Measurements from ENCODE around the gene WNT7B. TPM values are rescaled to one million over a fixed set of nuclear protein-coding genes. Genes with fewer than 3 reads are reported as not detected.
A peak's percentile ranks its signal among the peaks of the same experiment; 100 is the strongest.

WNT7B gene
- total RNA-seq, 2 donors from 2014 or later = not detected

- ATAC-seq = no peak
- Mint-ChIP-seq H3K4me1 (ENCODE audit: low read depth in 2 of 2) (no peaks in the 10 kb centered on the region), H3K36me3 (no peaks in the 10 kb centered on the region), H3K27me3 (no peaks in the 10 kb centered on the region), H3K4me3 (no peak overlapping the region), H3K27ac (no peak overlapping the region), H3K9me3 (no peaks in the 10 kb centered on the region)
- no peak for DNase-seq (ENCODE audit: low spot score)
Observed at GRCh38 chr22:45959719-45960476, 17.1 kb downstream of the WNT7B start.

- no peak for DNase-seq (ENCODE audit: low spot score)
Observed at GRCh38 chr22:45958971-45959370, 18.0 kb downstream of the WNT7B start.

GRCh38 chr22:45957826-45958225, 19.1 kb downstream of the WNT7B start:
- DNase-seq (ENCODE audit: low spot score) (no peak), ATAC-seq (no peak)
- Mint-ChIP-seq H3K27me3 (peaks cover 4 to 12% of the 10 kb centered on the region in 2 donors), H3K4me3 (no peak overlapping the region), H3K36me3 (no peaks in the 10 kb centered on the region), H3K9me3 (no peaks in the 10 kb centered on the region), H3K27ac (no peak overlapping the region), H3K4me1 (ENCODE audit: low read depth in 2 of 2) (no peaks in the 10 kb centered on the region)

More at GRCh38 chr22:45958971-45959370, 18.0 kb downstream of the WNT7B start:
- no peaks in the 10 kb centered on the region for H3K36me3 Mint-ChIP-seq
- no peaks in the 10 kb centered on the region for H3K9me3 Mint-ChIP-seq
- no peaks in the 10 kb centered on the region for H3K4me1 Mint-ChIP-seq (ENCODE audit: low read depth in 2 of 2)
- peaks cover 0 to under 1% of the 10 kb centered on the region in 2 donors for H3K27me3 Mint-ChIP-seq
- H3K4me3 Mint-ChIP-seq = no peak overlapping the region
- H3K27ac Mint-ChIP-seq = no peak overlapping the region
- ATAC-seq = no peak

- H3K27me3 Mint-ChIP-seq = peaks cover 4 to 12% of the 10 kb centered on the region in 2 donors
- no peaks in the 10 kb centered on the region for H3K9me3 Mint-ChIP-seq
- no peaks in the 10 kb centered on the region for H3K36me3 Mint-ChIP-seq
- DNase-seq (ENCODE audit: low spot score) = no peak
- no peak overlapping the region for H3K4me3 Mint-ChIP-seq
- no peak for ATAC-seq
- H3K4me1 Mint-ChIP-seq (ENCODE audit: low read depth in 2 of 2) = no peaks in the 10 kb centered on the region
- no peak overlapping the region for H3K27ac Mint-ChIP-seq
Observed at GRCh38 chr22:45953178-45953577, 23.8 kb downstream of the WNT7B start.

GRCh38 chr22:45952553-45952952, 24.4 kb downstream of the WNT7B start:
- no peak overlapping the region for H3K27ac Mint-ChIP-seq
- H3K36me3 Mint-ChIP-seq = no peaks in the 10 kb centered on the region
- ATAC-seq = no peak

GRCh38 chr22:45952151-45952550, 24.8 kb downstream of the WNT7B start:
- Mint-ChIP-seq H3K36me3 (no peaks in the 10 kb centered on the region), H3K9me3 (no peaks in the 10 kb centered on the region), H3K4me1 (ENCODE audit: low read depth in 2 of 2) (no peaks in the 10 kb centered on the region), H3K27me3 (peaks cover 10 to 12% of the 10 kb centered on the region in 2 donors), H3K27ac (no peak overlapping the region), H3K4me3 (no peak overlapping the region)
- DNase-seq (ENCODE audit: low spot score) (no peak), ATAC-seq (no peak)

More at GRCh38 chr22:45952553-45952952, 24.4 kb downstream of the WNT7B start:
- H3K9me3 Mint-ChIP-seq = no peaks in the 10 kb centered on the region
- peaks cover 6 to 12% of the 10 kb centered on the region in 2 donors for H3K27me3 Mint-ChIP-seq
- no peak for DNase-seq (ENCODE audit: low spot score)
- no peaks in the 10 kb centered on the region for H3K4me1 Mint-ChIP-seq (ENCODE audit: low read depth in 2 of 2)
- no peak overlapping the region for H3K4me3 Mint-ChIP-seq

- Mint-ChIP-seq H3K4me1 (ENCODE audit: low read depth in 2 of 2) (no peaks in the 10 kb centered on the region), H3K27ac (no peak overlapping the region), H3K36me3 (no peaks in the 10 kb centered on the region), H3K27me3 (peaks cover 11 to 12% of the 10 kb centered on the region in 2 donors), H3K4me3 (no peak overlapping the region), H3K9me3 (no peaks in the 10 kb centered on the region)
- ATAC-seq (no peak), DNase-seq (ENCODE audit: low spot score) (no peak)
Observed at GRCh38 chr22:45949891-45950290, 27.1 kb downstream of the WNT7B start.

GRCh38 chr22:45949258-45949870, 27.6 kb downstream of the WNT7B start:
- peaks cover 11 to 12% of the 10 kb centered on the region in 2 donors for H3K27me3 Mint-ChIP-seq
- H3K9me3 Mint-ChIP-seq = no peaks in the 10 kb centered on the region
- H3K4me1 Mint-ChIP-seq (ENCODE audit: low read depth in 2 of 2) = no peaks in the 10 kb centered on the region
- H3K36me3 Mint-ChIP-seq = no peaks in the 10 kb centered on the region
- ATAC-seq = peak in 1 of 2 donors; percentile 18
- H3K27ac Mint-ChIP-seq = no peak overlapping the region
- DNase-seq (ENCODE audit: low spot score) = no peak
- no peak overlapping the region for H3K4me3 Mint-ChIP-seq

GRCh38 chr22:45948081-45948648, 28.8 kb downstream of the WNT7B start:
- no peaks in the 10 kb centered on the region for H3K36me3 Mint-ChIP-seq
- H3K27ac Mint-ChIP-seq = no peak overlapping the region
- ATAC-seq (no peak), DNase-seq (ENCODE audit: low spot score) (no peak)
- no peaks in the 10 kb centered on the region for H3K9me3 Mint-ChIP-seq
- H3K4me3 Mint-ChIP-seq = no peak overlapping the region
- peaks cover 4 to 7% of the 10 kb centered on the region in 2 donors for H3K27me3 Mint-ChIP-seq
- no peaks in the 10 kb centered on the region for H3K4me1 Mint-ChIP-seq (ENCODE audit: low read depth in 2 of 2)

- H3K27me3 Mint-ChIP-seq = peaks cover 0 to 7% of the 10 kb centered on the region in 2 donors
- H3K4me1 Mint-ChIP-seq (ENCODE audit: low read depth in 2 of 2) = no peaks in the 10 kb centered on the region
- DNase-seq (ENCODE audit: low spot score) = no peak
- H3K27ac Mint-ChIP-seq = no peak overlapping the region
- H3K9me3 Mint-ChIP-seq = no peaks in the 10 kb centered on the region
- H3K4me3 Mint-ChIP-seq = no peak overlapping the region
- H3K36me3 Mint-ChIP-seq = no peaks in the 10 kb centered on the region
- no peak for ATAC-seq
Observed at GRCh38 chr22:45946805-45947600, 30.0 kb downstream of the WNT7B start.

GRCh38 chr22:45945621-45946106, 31.3 kb downstream of the WNT7B start:
- Mint-ChIP-seq H3K4me1 (ENCODE audit: low read depth in 2 of 2) (no peaks in the 10 kb centered on the region), H3K27ac (no peak overlapping the region), H3K36me3 (no peaks in the 10 kb centered on the region), H3K27me3 (peaks cover 0 to 7% of the 10 kb centered on the region in 2 donors), H3K9me3 (no peaks in the 10 kb centered on the region), H3K4me3 (no peak overlapping the region)
- ATAC-seq (no peak), DNase-seq (ENCODE audit: low spot score) (no peak)

GRCh38 chr22:45942787-45943493, 34.0 kb downstream of the WNT7B start:
- Mint-ChIP-seq H3K27me3 (peaks cover 0 to 7% of the 10 kb centered on the region in 2 donors), H3K36me3 (no peaks in the 10 kb centered on the region), H3K4me3 (no peak overlapping the region), H3K27ac (no peak overlapping the region), H3K9me3 (no peaks in the 10 kb centered on the region), H3K4me1 (ENCODE audit: low read depth in 2 of 2) (no peaks in the 10 kb centered on the region)
- no peak for ATAC-seq
- DNase-seq (ENCODE audit: low spot score) = no peak

GRCh38 chr22:45942344-45942743, 34.6 kb downstream of the WNT7B start:
- Mint-ChIP-seq H3K4me3 (no peak overlapping the region), H3K27me3 (peaks cover 0 to 3% of the 10 kb centered on the region in 2 donors), H3K36me3 (no peaks in the 10 kb centered on the region), H3K4me1 (ENCODE audit: low read depth in 2 of 2) (no peaks in the 10 kb centered on the region), H3K27ac (no peak overlapping the region), H3K9me3 (no peaks in the 10 kb centered on the region)
- no peak for DNase-seq (ENCODE audit: low spot score)
- ATAC-seq = no peak

Measured in natural killer cell treated with Interleukin-12 subunit alpha and Interleukin-12 subunit beta and Interleukin-15 and Interleukin-18, amount 100 ng/mL, for 72 hours (primary cell).